BLaER1 treated with 17β-estradiol and CSF1 and Interleukin-3, amounts not matched to agents 10 nM and 100 nM (cell line): ENCODE measurements around the gene TGFBR2.

Experiments used
- H3K27ac ChIP-seq, 11 experiments: shearing (Covaris generic); formaldehyde crosslinking; 2 replicates each; pipeline ENCODE4 v1.8.1; 2022
- H3K27me3 ChIP-seq, 11 experiments: shearing (Covaris generic); formaldehyde crosslinking; 2 replicates each; pipeline ENCODE4 v1.8.1; 2022
- H3K36me3 ChIP-seq, 11 experiments: shearing (Covaris generic); formaldehyde crosslinking; 2 replicates each; pipeline ENCODE4 v1.8.1; 2022
- H3K4me1 ChIP-seq, 10 experiments: shearing (Covaris generic); formaldehyde crosslinking; 2 replicates each; pipeline ENCODE4 v1.8.1; 2022
- H3K4me2 ChIP-seq, 11 experiments: shearing (Covaris generic); formaldehyde crosslinking; 2 replicates each; pipeline ENCODE4 v1.8.1; 2022
- H3K4me3 ChIP-seq, 10 experiments: shearing (Covaris generic); formaldehyde crosslinking; 2 replicates each; pipeline ENCODE4 v1.8.1; 2022
- H3K9ac ChIP-seq, 11 experiments: shearing (Covaris generic); formaldehyde crosslinking; 2 replicates each; pipeline ENCODE4 v1.8.1; 2022
- H3K9me3 ChIP-seq, 11 experiments: shearing (Covaris generic); formaldehyde crosslinking; replicated peaks in 1 of 11; 2 replicates each; pipeline ENCODE4 v1.8.1; 2022
- H4K20me1 ChIP-seq, 11 experiments: shearing (Covaris generic); formaldehyde crosslinking; 2 replicates each; pipeline ENCODE4 v1.8.1; 2022
- Cebpa-rat ChIP-seq, 11 experiments: shearing (Covaris generic); IDR thresholded peaks; 2 replicates each; pipeline ENCODE4 v1.8.1; 2022

The TGFBR2 gene

GRCh38 chr3:30625541-30626438 lies 19.4 kb downstream of the TGFBR2 start:
- peak overlapping the region; percentile 55 to 92 (median 69) for H3K4me2 ChIP-seq
- TF ChIP-seq Cebpa-rat (IDR thresholded peaks at IDR 0.05), result no peak
- H3K4me1 ChIP-seq, result peaks cover 91 to 100% (median 99%) of the 10 kb centered on the region in 10 experiments
- no peak overlapping the region for H3K9ac ChIP-seq
- H3K27ac ChIP-seq, result peak overlapping the region in 10 of 11 experiments; percentile 3 to 41 (median 21); a peak in 10 of 22 replicates
- peaks cover 8 to 95% (median 71%) of the 10 kb centered on the region in 11 experiments; a peak in 19 of 22 replicates for H4K20me1 ChIP-seq
- H3K4me3 ChIP-seq, result no peak overlapping the region
- no peaks in the 10 kb centered on the region; a peak in 1 of 22 replicates for H3K9me3 ChIP-seq
- H3K36me3 ChIP-seq, result peaks cover 29 to 96% (median 70%) of the 10 kb centered on the region in 11 experiments
- no peaks in the 10 kb centered on the region for H3K27me3 ChIP-seq

GRCh38 chr3:30626443-30627180 lies 20.2 kb downstream of the TGFBR2 start:
- H3K4me1 ChIP-seq, result peaks cover 91 to 100% (median 99%) of the 10 kb centered on the region in 10 experiments
- H3K4me3 ChIP-seq, result no peak overlapping the region
- no peaks in the 10 kb centered on the region for H3K27me3 ChIP-seq
- H3K36me3 ChIP-seq, result peaks cover 29 to 96% (median 63%) of the 10 kb centered on the region in 11 experiments
- H3K9ac ChIP-seq, result no peak overlapping the region
- H3K4me2 ChIP-seq, result peak overlapping the region; percentile 55 to 92 (median 69)
- H3K27ac ChIP-seq, result peak overlapping the region in 10 of 11 experiments; percentile 3 to 41 (median 21); a peak in 13 of 22 replicates
- TF ChIP-seq Cebpa-rat (IDR thresholded peaks at IDR 0.05), result no peak
- no peaks in the 10 kb centered on the region; a peak in 1 of 22 replicates for H3K9me3 ChIP-seq
- peaks cover 1 to 95% (median 67%) of the 10 kb centered on the region in 11 experiments; a peak in 18 of 22 replicates for H4K20me1 ChIP-seq

- H4K20me1 ChIP-seq, result peaks cover 0 to 91% (median 52%) of the 10 kb centered on the region in 11 experiments; a peak in 16 of 22 replicates
- H3K27me3 ChIP-seq, result no peaks in the 10 kb centered on the region
- H3K9ac ChIP-seq, result peak overlapping the region in 9 of 11 experiments; percentile 15 to 57 (median 31); a peak in 11 of 22 replicates
- H3K4me1 ChIP-seq, result peaks cover 88 to 100% (median 99%) of the 10 kb centered on the region in 10 experiments
- peaks cover 25 to 99% (median 67%) of the 10 kb centered on the region in 11 experiments for H3K36me3 ChIP-seq
- peak overlapping the region; percentile 59 to 92 (median 84) for H3K4me2 ChIP-seq
- TF ChIP-seq Cebpa-rat (IDR thresholded peaks at IDR 0.05), result no peak
- no peaks in the 10 kb centered on the region; a peak in 1 of 22 replicates for H3K9me3 ChIP-seq
- peak overlapping the region; percentile 20 to 76 (median 59); a peak in 21 of 22 replicates for H3K27ac ChIP-seq
- no peak overlapping the region for H3K4me3 ChIP-seq
These were observed 22.0 kb downstream of the TGFBR2 start for GRCh38 chr3:30628205-30628900.

GRCh38 chr3:30628901-30629590 lies 22.6 kb downstream of the TGFBR2 start:
- H3K4me3 ChIP-seq, result peak overlapping the region in 2 of 10 experiments; percentile 16 to 38; a peak in 2 of 20 replicates
- H3K4me2 ChIP-seq, result peak overlapping the region; percentile 59 to 92 (median 84)
- no peaks in the 10 kb centered on the region; a peak in 1 of 22 replicates for H3K9me3 ChIP-seq
- peaks cover 0 to 91% (median 49%) of the 10 kb centered on the region in 11 experiments; a peak in 16 of 22 replicates for H4K20me1 ChIP-seq
- peak overlapping the region; percentile 34 to 76 (median 60); a peak in 21 of 22 replicates for H3K27ac ChIP-seq
- peaks cover 21 to 99% (median 67%) of the 10 kb centered on the region in 11 experiments for H3K36me3 ChIP-seq
- H3K4me1 ChIP-seq, result peaks cover 88 to 100% (median 99%) of the 10 kb centered on the region in 10 experiments
- TF ChIP-seq Cebpa-rat (IDR thresholded peaks at IDR 0.05), result no peak
- peak overlapping the region in 9 of 11 experiments; percentile 15 to 57 (median 31); a peak in 12 of 22 replicates for H3K9ac ChIP-seq
- no peaks in the 10 kb centered on the region for H3K27me3 ChIP-seq

- Histone ChIP-seq H3K27ac (peak overlapping the region in 10 of 11 experiments; percentile 10 to 76 (median 62); a peak in 16 of 22 replicates), H3K4me2 (peak overlapping the region; percentile 59 to 92 (median 84)), H3K9me3 (no peaks in the 10 kb centered on the region; a peak in 1 of 22 replicates), H3K36me3 (peaks cover 19 to 99% (median 65%) of the 10 kb centered on the region in 11 experiments), H4K20me1 (peaks cover 0 to 85% (median 49%) of the 10 kb centered on the region in 11 experiments; a peak in 16 of 22 replicates), H3K27me3 (no peaks in the 10 kb centered on the region), H3K9ac (peak overlapping the region in 6 of 11 experiments; percentile 3 to 57 (median 25); a peak in 8 of 22 replicates), H3K4me3 (peak overlapping the region in 3 of 10 experiments; percentile 12 to 38 (median 16); a peak in 2 of 20 replicates), H3K4me1 (peaks cover 87 to 100% (median 99%) of the 10 kb centered on the region in 10 experiments)
- no peak for TF ChIP-seq Cebpa-rat (IDR thresholded peaks at IDR 0.05)
These were observed 23.3 kb downstream of the TGFBR2 start for GRCh38 chr3:30629746-30630145.

- Histone ChIP-seq H4K20me1 (peaks cover 0 to 85% (median 50%) of the 10 kb centered on the region in 11 experiments; a peak in 16 of 22 replicates), H3K36me3 (peaks cover 14 to 99% (median 66%) of the 10 kb centered on the region in 11 experiments), H3K4me1 (peaks cover 94 to 100% (median 100%) of the 10 kb centered on the region in 10 experiments), H3K27ac (peak overlapping the region; percentile 24 to 76 (median 60); a peak in 18 of 22 replicates), H3K4me2 (peak overlapping the region; percentile 59 to 92 (median 84)), H3K9ac (peak overlapping the region in 5 of 11 experiments; percentile 6 to 57 (median 49); a peak in 7 of 22 replicates), H3K4me3 (0 out of 20 replicates have a peak overlapping the region, but pooled peaks of 1 of the 10 experiments have one; percentile 16), H3K9me3 (no peaks in the 10 kb centered on the region; a peak in 1 of 22 replicates), H3K27me3 (no peaks in the 10 kb centered on the region)
- no peak for TF ChIP-seq Cebpa-rat (IDR thresholded peaks at IDR 0.05)
These were observed 24.0 kb downstream of the TGFBR2 start for GRCh38 chr3:30630238-30631030.
